HEK293 (cell line): ENCODE results near the gene CDK14.

Experiments
- ELK4 ChIP-seq: IDR thresholded peaks from 2 replicates; pipeline ENCODE4 v1.6.1; 2011; ENCODE audit warnings: mild to moderate bottlenecking, low read depth, low read length, borderline replicate concordance
- KLF1 ChIP-seq: fragments of 450-650 bp; formaldehyde crosslinking; IDR thresholded peaks from 2 replicates; pipeline ENCODE4 v1.5.1; 2016; ENCODE audit warnings: missing biosample characterization, missing genetic modification characterization
- REST ChIP-seq: fragments of 450-650 bp; formaldehyde crosslinking; IDR thresholded peaks from 2 replicates; pipeline ENCODE4 v1.5.1; 2016; ENCODE audit warnings: missing biosample characterization, missing genetic modification characterization
- ZBTB8A ChIP-seq: fragments of 450-650 bp; formaldehyde crosslinking; IDR thresholded peaks from 2 replicates; pipeline ENCODE4 v1.5.1; 2016; ENCODE audit warnings: missing biosample characterization, missing genetic modification characterization
- ZNF302 ChIP-seq: fragments of 450-650 bp; formaldehyde crosslinking; IDR thresholded peaks from 2 replicates; pipeline ENCODE4 v1.5.1; 2016; ENCODE audit warnings: missing biosample characterization, missing genetic modification characterization, low read depth
- ZNF830 ChIP-seq: fragments of 450-650 bp; IDR thresholded peaks from 2 replicates; pipeline ENCODE4 v1.5.0; 2018; ENCODE audit warnings: missing biosample characterization, missing genetic modification characterization, low read depth, mild to moderate bottlenecking, moderate library complexity
- TF ChIP-seq, protein P1 (sequence below): fragments of 450-650 bp; formaldehyde crosslinking; IDR thresholded peaks from 2 replicates; pipeline ENCODE4 v1.5.1; 2016; ENCODE audit warnings: missing biosample characterization, missing genetic modification characterization
- TF ChIP-seq, protein P2 (sequence below): fragments of 450-650 bp; formaldehyde crosslinking; IDR thresholded peaks from 2 replicates; pipeline ENCODE4 v1.5.1; 2016; ENCODE audit warnings: missing biosample characterization, missing genetic modification characterization
- TF ChIP-seq, protein P3 (sequence below): fragments of 450-650 bp; formaldehyde crosslinking; IDR thresholded peaks from 2 replicates; pipeline ENCODE4 v1.5.1; 2016; ENCODE audit warnings: missing biosample characterization, missing genetic modification characterization, borderline replicate concordance
- TF ChIP-seq, protein P4 (sequence below): fragments of 450-650 bp; formaldehyde crosslinking; IDR thresholded peaks from 2 replicates; pipeline ENCODE4 v1.5.1; 2016; ENCODE audit warnings: missing biosample characterization, missing genetic modification characterization, borderline replicate concordance

DNA sequence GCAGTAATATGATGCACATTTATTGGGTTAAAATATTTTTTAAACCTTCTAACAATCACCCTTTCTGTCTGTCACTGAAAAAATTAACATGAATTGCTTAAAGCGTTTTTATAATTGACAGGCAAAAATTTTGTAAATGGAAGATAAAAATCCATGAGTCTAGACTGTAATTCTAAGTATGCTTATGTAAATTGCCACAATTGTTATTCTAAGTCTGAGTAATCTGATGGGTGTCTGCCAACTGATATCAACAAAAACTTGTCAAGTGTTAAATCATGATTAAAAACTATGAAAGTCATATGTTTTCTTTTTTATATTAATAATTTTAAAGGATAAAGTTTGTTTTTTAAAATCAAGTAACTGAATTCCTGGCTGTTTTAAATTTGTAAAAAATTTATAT is 208.2 kb downstream of the CDK14 start:
- TF ChIP-seq, protein P1, sequence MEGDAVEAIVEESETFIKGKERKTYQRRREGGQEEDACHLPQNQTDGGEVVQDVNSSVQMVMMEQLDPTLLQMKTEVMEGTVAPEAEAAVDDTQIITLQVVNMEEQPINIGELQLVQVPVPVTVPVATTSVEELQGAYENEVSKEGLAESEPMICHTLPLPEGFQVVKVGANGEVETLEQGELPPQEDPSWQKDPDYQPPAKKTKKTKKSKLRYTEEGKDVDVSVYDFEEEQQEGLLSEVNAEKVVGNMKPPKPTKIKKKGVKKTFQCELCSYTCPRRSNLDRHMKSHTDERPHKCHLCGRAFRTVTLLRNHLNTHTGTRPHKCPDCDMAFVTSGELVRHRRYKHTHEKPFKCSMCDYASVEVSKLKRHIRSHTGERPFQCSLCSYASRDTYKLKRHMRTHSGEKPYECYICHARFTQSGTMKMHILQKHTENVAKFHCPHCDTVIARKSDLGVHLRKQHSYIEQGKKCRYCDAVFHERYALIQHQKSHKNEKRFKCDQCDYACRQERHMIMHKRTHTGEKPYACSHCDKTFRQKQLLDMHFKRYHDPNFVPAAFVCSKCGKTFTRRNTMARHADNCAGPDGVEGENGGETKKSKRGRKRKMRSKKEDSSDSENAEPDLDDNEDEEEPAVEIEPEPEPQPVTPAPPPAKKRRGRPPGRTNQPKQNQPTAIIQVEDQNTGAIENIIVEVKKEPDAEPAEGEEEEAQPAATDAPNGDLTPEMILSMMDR (tag by site-specific recombination), result no peak
- TF ChIP-seq, protein P2, sequence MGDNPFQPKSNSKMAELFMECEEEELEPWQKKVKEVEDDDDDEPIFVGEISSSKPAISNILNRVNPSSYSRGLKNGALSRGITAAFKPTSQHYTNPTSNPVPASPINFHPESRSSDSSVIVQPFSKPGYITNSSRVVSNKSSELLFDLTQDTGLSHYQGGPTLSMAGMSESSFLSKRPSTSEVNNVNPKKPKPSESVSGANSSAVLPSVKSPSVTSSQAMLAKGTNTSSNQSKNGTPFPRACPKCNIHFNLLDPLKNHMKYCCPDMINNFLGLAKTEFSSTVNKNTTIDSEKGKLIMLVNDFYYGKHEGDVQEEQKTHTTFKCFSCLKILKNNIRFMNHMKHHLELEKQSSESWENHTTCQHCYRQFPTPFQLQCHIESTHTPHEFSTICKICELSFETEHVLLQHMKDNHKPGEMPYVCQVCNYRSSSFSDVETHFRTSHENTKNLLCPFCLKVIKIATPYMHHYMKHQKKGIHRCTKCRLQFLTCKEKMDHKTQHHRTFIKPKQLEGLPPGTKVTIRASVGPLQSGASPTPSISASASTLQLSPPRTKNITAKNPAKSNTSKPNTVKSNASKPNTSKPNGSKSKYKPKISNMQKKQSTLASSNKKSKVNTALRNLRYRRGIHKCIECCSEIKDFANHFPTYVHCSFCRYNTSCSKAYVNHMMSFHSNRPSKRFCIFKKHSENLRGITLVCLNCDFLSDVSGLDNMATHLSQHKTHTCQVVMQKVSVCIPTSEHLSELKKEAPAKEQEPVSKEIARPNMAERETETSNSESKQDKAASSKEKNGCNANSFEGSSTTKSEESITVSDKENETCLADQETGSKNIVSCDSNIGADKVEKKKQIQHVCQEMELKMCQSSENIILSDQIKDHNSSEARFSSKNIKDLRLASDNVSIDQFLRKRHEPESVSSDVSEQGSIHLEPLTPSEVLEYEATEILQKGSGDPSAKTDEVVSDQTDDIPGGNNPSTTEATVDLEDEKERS, result no peak
- TF ChIP-seq ELK4, result no peak
- TF ChIP-seq KLF1 (tag by site-specific recombination), result no peak
- TF ChIP-seq ZNF302 (tag by site-specific recombination), result no peak
- TF ChIP-seq REST, result no peak
- TF ChIP-seq, protein P3, sequence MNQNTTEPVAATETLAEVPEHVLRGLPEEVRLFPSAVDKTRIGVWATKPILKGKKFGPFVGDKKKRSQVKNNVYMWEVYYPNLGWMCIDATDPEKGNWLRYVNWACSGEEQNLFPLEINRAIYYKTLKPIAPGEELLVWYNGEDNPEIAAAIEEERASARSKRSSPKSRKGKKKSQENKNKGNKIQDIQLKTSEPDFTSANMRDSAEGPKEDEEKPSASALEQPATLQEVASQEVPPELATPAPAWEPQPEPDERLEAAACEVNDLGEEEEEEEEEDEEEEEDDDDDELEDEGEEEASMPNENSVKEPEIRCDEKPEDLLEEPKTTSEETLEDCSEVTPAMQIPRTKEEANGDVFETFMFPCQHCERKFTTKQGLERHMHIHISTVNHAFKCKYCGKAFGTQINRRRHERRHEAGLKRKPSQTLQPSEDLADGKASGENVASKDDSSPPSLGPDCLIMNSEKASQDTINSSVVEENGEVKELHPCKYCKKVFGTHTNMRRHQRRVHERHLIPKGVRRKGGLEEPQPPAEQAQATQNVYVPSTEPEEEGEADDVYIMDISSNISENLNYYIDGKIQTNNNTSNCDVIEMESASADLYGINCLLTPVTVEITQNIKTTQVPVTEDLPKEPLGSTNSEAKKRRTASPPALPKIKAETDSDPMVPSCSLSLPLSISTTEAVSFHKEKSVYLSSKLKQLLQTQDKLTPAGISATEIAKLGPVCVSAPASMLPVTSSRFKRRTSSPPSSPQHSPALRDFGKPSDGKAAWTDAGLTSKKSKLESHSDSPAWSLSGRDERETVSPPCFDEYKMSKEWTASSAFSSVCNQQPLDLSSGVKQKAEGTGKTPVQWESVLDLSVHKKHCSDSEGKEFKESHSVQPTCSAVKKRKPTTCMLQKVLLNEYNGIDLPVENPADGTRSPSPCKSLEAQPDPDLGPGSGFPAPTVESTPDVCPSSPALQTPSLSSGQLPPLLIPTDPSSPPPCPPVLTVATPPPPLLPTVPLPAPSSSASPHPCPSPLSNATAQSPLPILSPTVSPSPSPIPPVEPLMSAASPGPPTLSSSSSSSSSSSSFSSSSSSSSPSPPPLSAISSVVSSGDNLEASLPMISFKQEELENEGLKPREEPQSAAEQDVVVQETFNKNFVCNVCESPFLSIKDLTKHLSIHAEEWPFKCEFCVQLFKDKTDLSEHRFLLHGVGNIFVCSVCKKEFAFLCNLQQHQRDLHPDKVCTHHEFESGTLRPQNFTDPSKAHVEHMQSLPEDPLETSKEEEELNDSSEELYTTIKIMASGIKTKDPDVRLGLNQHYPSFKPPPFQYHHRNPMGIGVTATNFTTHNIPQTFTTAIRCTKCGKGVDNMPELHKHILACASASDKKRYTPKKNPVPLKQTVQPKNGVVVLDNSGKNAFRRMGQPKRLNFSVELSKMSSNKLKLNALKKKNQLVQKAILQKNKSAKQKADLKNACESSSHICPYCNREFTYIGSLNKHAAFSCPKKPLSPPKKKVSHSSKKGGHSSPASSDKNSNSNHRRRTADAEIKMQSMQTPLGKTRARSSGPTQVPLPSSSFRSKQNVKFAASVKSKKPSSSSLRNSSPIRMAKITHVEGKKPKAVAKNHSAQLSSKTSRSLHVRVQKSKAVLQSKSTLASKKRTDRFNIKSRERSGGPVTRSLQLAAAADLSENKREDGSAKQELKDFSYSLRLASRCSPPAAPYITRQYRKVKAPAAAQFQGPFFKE, result no peak
- TF ChIP-seq, protein P4, sequence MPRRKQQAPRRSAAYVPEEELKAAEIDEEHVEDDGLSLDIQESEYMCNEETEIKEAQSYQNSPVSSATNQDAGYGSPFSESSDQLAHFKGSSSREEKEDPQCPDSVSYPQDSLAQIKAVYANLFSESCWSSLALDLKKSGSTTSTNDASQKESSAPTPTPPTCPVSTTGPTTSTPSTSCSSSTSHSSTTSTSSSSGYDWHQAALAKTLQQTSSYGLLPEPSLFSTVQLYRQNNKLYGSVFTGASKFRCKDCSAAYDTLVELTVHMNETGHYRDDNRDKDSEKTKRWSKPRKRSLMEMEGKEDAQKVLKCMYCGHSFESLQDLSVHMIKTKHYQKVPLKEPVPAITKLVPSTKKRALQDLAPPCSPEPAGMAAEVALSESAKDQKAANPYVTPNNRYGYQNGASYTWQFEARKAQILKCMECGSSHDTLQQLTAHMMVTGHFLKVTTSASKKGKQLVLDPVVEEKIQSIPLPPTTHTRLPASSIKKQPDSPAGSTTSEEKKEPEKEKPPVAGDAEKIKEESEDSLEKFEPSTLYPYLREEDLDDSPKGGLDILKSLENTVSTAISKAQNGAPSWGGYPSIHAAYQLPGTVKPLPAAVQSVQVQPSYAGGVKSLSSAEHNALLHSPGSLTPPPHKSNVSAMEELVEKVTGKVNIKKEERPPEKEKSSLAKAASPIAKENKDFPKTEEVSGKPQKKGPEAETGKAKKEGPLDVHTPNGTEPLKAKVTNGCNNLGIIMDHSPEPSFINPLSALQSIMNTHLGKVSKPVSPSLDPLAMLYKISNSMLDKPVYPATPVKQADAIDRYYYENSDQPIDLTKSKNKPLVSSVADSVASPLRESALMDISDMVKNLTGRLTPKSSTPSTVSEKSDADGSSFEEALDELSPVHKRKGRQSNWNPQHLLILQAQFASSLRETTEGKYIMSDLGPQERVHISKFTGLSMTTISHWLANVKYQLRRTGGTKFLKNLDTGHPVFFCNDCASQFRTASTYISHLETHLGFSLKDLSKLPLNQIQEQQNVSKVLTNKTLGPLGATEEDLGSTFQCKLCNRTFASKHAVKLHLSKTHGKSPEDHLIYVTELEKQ (tag by site-specific recombination), result no peak
- no peak for TF ChIP-seq ZBTB8A (tag by site-specific recombination)
- TF ChIP-seq ZNF830, result no peak
